Gastroesophageal sphincter (tissue), 3 donors: ENCODE results near the gene PLEKHG3.

Experiments used
- POLR2A ChIP-seq, 2 donors: fragments of 450-650 bp; IDR thresholded peaks; one replicate each; pipeline ENCODE4 v1.6.1; 2017; ENCODE audit warnings: antibody characterized with exemption in 2 of 2, mild to moderate bottlenecking in 2 of 2, moderate library complexity in 1 of 2
- POLR2AphosphoS5 ChIP-seq: sonication (generic); formaldehyde crosslinking; IDR thresholded peaks from one replicate; pipeline ENCODE4 v1.6.1; 2017; ENCODE audit warnings: antibody characterized with exemption
- TF ChIP-seq, protein P1 (sequence below), 4 experiments: fragments of 200-600 bp in 2 of 4; fragments of 450-650 bp in 2 of 4; sonication (generic) in 1 of 4; IDR thresholded peaks; one replicate each; pipeline ENCODE4 v1.5.1; 2017 to 2019; ENCODE audit warnings: antibody characterized with exemption in 4 of 4, mild to moderate bottlenecking in 2 of 4, moderate library complexity in 2 of 4

- TF ChIP-seq, protein P1, sequence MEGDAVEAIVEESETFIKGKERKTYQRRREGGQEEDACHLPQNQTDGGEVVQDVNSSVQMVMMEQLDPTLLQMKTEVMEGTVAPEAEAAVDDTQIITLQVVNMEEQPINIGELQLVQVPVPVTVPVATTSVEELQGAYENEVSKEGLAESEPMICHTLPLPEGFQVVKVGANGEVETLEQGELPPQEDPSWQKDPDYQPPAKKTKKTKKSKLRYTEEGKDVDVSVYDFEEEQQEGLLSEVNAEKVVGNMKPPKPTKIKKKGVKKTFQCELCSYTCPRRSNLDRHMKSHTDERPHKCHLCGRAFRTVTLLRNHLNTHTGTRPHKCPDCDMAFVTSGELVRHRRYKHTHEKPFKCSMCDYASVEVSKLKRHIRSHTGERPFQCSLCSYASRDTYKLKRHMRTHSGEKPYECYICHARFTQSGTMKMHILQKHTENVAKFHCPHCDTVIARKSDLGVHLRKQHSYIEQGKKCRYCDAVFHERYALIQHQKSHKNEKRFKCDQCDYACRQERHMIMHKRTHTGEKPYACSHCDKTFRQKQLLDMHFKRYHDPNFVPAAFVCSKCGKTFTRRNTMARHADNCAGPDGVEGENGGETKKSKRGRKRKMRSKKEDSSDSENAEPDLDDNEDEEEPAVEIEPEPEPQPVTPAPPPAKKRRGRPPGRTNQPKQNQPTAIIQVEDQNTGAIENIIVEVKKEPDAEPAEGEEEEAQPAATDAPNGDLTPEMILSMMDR (IDR thresholded peaks at IDR 0.05): no peak
- TF ChIP-seq POLR2A (IDR thresholded peaks at IDR 0.05) (no peak), POLR2AphosphoS5 (no peak)
These were observed 51.6 kb downstream of the PLEKHG3 start for GRCh38 chr14:64755781-64756221.
